Endothelial cell of umbilical vein (primary cell): ENCODE data around the gene ANKRD33. TPM values are rescaled to one million over a fixed set of nuclear protein-coding genes. Genes with fewer than 3 reads are reported as not detected.

Experiments used
- BruUV-seq: library from RNA; stranded (reverse); fragments of 400-500 nt; replicated peaks from 2 replicates; lab custom pipeline; 2021; lab: Mats Ljungman, UMichigan
- CTCF ChIA-PET: fragments of 300-600, 350-600 bp; sonication (Branson Sonifier 250); formaldehyde crosslinking; loops from one replicate; lab custom pipeline; 2021; ENCODE audit warnings: antibody characterized with exemption, inconsistent platforms; lab: Charles Lee
- POLR2A ChIA-PET: fragments of 300-600, 350-600 bp; sonication (Branson Sonifier 250); formaldehyde crosslinking; loops from one replicate; lab custom pipeline; 2021; ENCODE audit warnings: antibody characterized with exemption, inconsistent platforms; lab: Charles Lee
- DNase-seq: peaks from one replicate; pipeline ENCODE4 v3.0.0-alpha.2; 2011; ENCODE audit warnings: low read depth, low spot score
- FAIRE-seq: peaks from 2 replicates; lab custom pipeline; 2011; peaks lifted over from hg19 to GRCh38; lab: Jason Lieb, UNC
- H2AFZ ChIP-seq: 2 replicates; pipeline ENCODE4 v1.6.0; 2012; ENCODE audit warnings: low read depth, low read length, control low read depth, inconsistent platforms
- H3K27ac ChIP-seq: 2 replicates; pipeline ENCODE4 v1.5.1; 2011; ENCODE audit warnings: low read depth, mild to moderate bottlenecking, control low read depth, low read length, moderate library complexity; ENCODE audit not compliant: insufficient read depth
- H3K27me3 ChIP-seq, 2 experiments: 2 replicates each; pipeline versions ENCODE4 v1.6.0 to v1.6.1; 2011; ENCODE audit warnings: low read length in 2 of 2, mixed read lengths in 1 of 2; ENCODE audit not compliant: control insufficient read depth in 2 of 2, insufficient read depth in 2 of 2
- H3K36me3 ChIP-seq, 2 experiments: 2 replicates in 1 of 2; 3 replicates in 1 of 2; pipeline ENCODE4 v1.5.1; 2011; ENCODE audit warnings: low read length in 2 of 2, mild to moderate bottlenecking in 1 of 2, moderate library complexity in 1 of 2; ENCODE audit not compliant: control insufficient read depth in 2 of 2, insufficient read depth in 2 of 2; ENCODE audit errors: extremely low read depth in 1 of 2
- H3K4me1 ChIP-seq: 3 replicates; pipeline ENCODE4 v1.5.1; 2011; ENCODE audit warnings: mild to moderate bottlenecking, low read length; ENCODE audit not compliant: control insufficient read depth, insufficient read depth; ENCODE audit errors: extremely low read depth
- H3K4me2 ChIP-seq: 2 replicates; pipeline ENCODE4 v1.6.1; 2011; ENCODE audit warnings: low read length, control low read depth, mixed read lengths; ENCODE audit not compliant: insufficient read depth
- H3K4me3 ChIP-seq, 3 experiments: fragments of 200-600 bp in 1 of 3; sonication (generic), shearing (Covaris generic) in 1 of 3; replicated peaks in 1 of 3; 2 replicates each; pipeline ENCODE4 v1.5.1; 2011 to 2016; ENCODE audit warnings: control low read depth in 3 of 3, low read length in 3 of 3, mild to moderate bottlenecking in 2 of 3, inconsistent platforms in 1 of 3, low read depth in 1 of 3, moderate library complexity in 1 of 3; ENCODE audit not compliant: insufficient read depth in 1 of 3
- H3K79me2 ChIP-seq: 2 replicates; pipeline ENCODE4 v1.6.0; 2012; ENCODE audit warnings: low read length, inconsistent platforms; ENCODE audit not compliant: control insufficient read depth, insufficient read depth
- H3K9ac ChIP-seq: replicated peaks from 2 replicates; pipeline ENCODE3; 2011; ENCODE audit warnings: low read length, control low read depth; ENCODE audit not compliant: insufficient read depth; ENCODE audit errors: extremely low read depth
- H3K9me1 ChIP-seq: replicated peaks from 3 replicates; pipeline ENCODE4 v1.6.0; 2011; ENCODE audit warnings: mild to moderate bottlenecking, low read length; ENCODE audit not compliant: control insufficient read depth, insufficient read depth; ENCODE audit errors: extremely low read depth
- H3K9me3 ChIP-seq: replicated peaks from 2 replicates; pipeline ENCODE4 v1.5.1; 2012; ENCODE audit warnings: low read length, inconsistent platforms; ENCODE audit not compliant: control insufficient read depth, insufficient read depth
- H4K20me1 ChIP-seq: replicated peaks from 2 replicates; pipeline ENCODE3; 2011; ENCODE audit warnings: mild to moderate bottlenecking, low read length; ENCODE audit not compliant: control insufficient read depth, insufficient read depth; ENCODE audit errors: extremely low read depth
- CTCF ChIP-seq, 2 donors: IDR thresholded peaks; 1 replicate in 1 of 2; 2 replicates in 1 of 2; pipeline ENCODE4 v1.5.1; 2011; ENCODE audit warnings: low read length in 2 of 2, mild to moderate bottlenecking in 2 of 2, moderate library complexity in 2 of 2, control low read depth in 1 of 2, inconsistent platforms in 1 of 2, low read depth in 1 of 2; ENCODE audit not compliant: insufficient read depth in 1 of 2; ENCODE audit errors: extremely low read depth in 1 of 2
- EZH2 ChIP-seq: IDR thresholded peaks from 2 replicates; pipeline ENCODE4 v1.6.1; 2012; ENCODE audit warnings: borderline replicate concordance, low read depth, mild to moderate bottlenecking, moderate library complexity, low read length, inconsistent platforms; ENCODE audit not compliant: severe bottlenecking
- FOS ChIP-seq: IDR thresholded peaks from 2 replicates; pipeline ENCODE4 v1.6.1; 2011; ENCODE audit warnings: mild to moderate bottlenecking, low read length, moderate library complexity, borderline replicate concordance; ENCODE audit not compliant: insufficient read depth
- GATA2 ChIP-seq: IDR thresholded peaks from 2 replicates; pipeline ENCODE4 v1.7.0; 2011; ENCODE audit warnings: low read depth, mild to moderate bottlenecking, moderate library complexity, mixed read lengths, low read length; ENCODE audit not compliant: insufficient read length, insufficient read depth
- JUN ChIP-seq: IDR thresholded peaks from 2 replicates; pipeline ENCODE4 v1.6.1; 2011; ENCODE audit warnings: borderline replicate concordance, low read depth; ENCODE audit not compliant: insufficient read length, insufficient read depth
- MAX ChIP-seq: IDR thresholded peaks from 2 replicates; pipeline ENCODE4 v1.6.1; 2011; ENCODE audit not compliant: insufficient read depth, insufficient read length
- MYC ChIP-seq: IDR thresholded peaks from one replicate; pipeline ENCODE4 v1.6.1; 2011; ENCODE audit warnings: mild to moderate bottlenecking, low read depth, low read length
- POLR2A ChIP-seq: IDR thresholded peaks from 2 replicates; pipeline ENCODE4 v1.6.1; 2012; ENCODE audit warnings: low read depth, mild to moderate bottlenecking, control low read depth, low read length
- POLR2AphosphoS5 ChIP-seq: IDR thresholded peaks from 2 replicates; pipeline ENCODE4 v1.6.1; 2012; ENCODE audit warnings: low read depth, mild to moderate bottlenecking, control low read depth, low read length, moderate library complexity; ENCODE audit not compliant: insufficient read depth
- dilution Hi-C: fragments of 300-500 bp; cut with MboI; formaldehyde crosslinking; loops from one replicate; pipeline ENCODE4 v1.15.0; 2019; ENCODE audit warnings: low sequenced_read_pairs; ENCODE audit not compliant: extremely low pct_ligation_motif_present
- intact Hi-C: fragments of 100-400 bp; cut with micrococcal nuclease; formaldehyde crosslinking; loops from one replicate; pipeline ENCODE4 v1.10.0; 2022
- polyA plus RNA-seq, 4 experiments: library from polyadenylated mRNA; depleted of rRNA in 3 of 4; stranded (reverse) in 3 of 4; unstranded in 1 of 4; fragments of >200 nt; gene quantifications; 2 replicates each; pipeline versions ENCODE4 v1.2.1 to v1.2.3, GENCODE V29; 2011 to 2012; ENCODE audit warnings: missing spikeins in 1 of 4
- total RNA-seq: library from RNA; stranded (reverse); gene quantifications from 2 replicates; pipeline ENCODE4 v1.2.3, GENCODE V29; 2021

The ANKRD33 gene
- total and polyA plus RNA-seq, 2 donors (not counting 3 experiments of a cell fraction or from before 2014, with no cell fraction given): 0.80 to 1.2 TPM

DNA sequence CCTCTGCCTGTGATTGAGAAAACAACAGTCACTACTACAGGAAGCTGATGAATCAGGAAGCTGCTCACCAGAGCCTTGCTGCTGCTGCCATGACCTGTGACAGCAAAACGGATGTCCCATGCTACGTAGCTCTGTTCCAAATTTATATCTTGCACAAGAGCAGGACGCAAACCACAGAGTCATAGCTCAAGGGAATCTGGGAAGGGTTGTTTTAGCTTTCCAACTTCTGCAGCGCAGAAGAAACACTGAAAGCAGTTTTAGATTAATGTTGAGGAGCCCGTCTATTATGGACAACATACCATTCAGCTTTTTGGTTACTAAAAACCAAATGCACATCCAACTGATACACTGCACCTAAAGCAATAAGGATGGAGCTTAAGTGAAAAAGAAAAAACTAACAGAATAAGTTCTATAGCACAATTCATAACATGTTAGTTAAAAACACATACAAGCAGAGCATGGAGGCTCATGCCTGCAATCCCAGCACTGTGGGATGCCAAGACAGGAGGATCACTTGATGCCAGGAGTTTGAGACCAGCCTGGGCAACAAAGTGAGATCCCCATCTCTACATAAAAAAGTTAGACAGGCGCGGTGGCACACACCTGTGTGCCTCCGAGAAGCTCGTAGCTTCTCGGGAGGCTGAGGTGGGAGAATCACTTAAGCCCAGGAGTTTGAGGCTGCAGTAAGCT, 1.7 kb upstream of the ANKRD33 start:
- Histone ChIP-seq H4K20me1 (no peaks in the 10 kb centered on the region), H3K27ac (peak overlapping the region; percentile 89), H3K9ac (peak overlapping the region; percentile 42), H3K36me3 (no peaks in the 10 kb centered on the region), H3K4me2 (peak overlapping the region; percentile 52), H3K9me3 (peaks cover 2% of the 10 kb centered on the region), H3K4me1 (peaks cover 41% of the 10 kb centered on the region), H3K79me2 (no peaks in the 10 kb centered on the region), H3K4me3 (peak overlapping the region in 1 of 3 experiments; percentile 7), H3K9me1 (no peaks in the 10 kb centered on the region), H3K27me3 (no peaks in the 10 kb centered on the region), H2AFZ (no peak overlapping the region)
- intact Hi-C loops (loop anchor here (5.0 kb wide), 1 partner anchor 144 kb away; no protein-coding TSS in a partner anchor), dilution Hi-C loops (no loop called here)
- DNase-seq: peak; percentile 98
- BruUV-seq: TSS peak; percentile 95
- peak; percentile 100 for FAIRE-seq
- CTCF ChIA-PET: interaction anchor here (0.7 to 6.5 kb wide), 18 partner anchors 9 to 465 kb away, joined by 3 to 55 read pairs (median 5); no protein-coding TSS in a partner anchor
- peak; percentile 96 for TF ChIP-seq JUN
- TF ChIP-seq CTCF (IDR thresholded peaks at IDR 0.05; ENCODE audit: extremely low read depth in 1 of 2, insufficient read depth in 1 of 2, low read depth in 1 of 2, low read length in 2 of 2): no peak
- peak; percentile 96 for TF ChIP-seq FOS
- no peak for TF ChIP-seq EZH2
- peak; percentile 10 for TF ChIP-seq MYC
- peak; percentile 97 for TF ChIP-seq POLR2AphosphoS5
- peak; percentile 38 for TF ChIP-seq MAX
- peak; percentile 64 for TF ChIP-seq GATA2
- TF ChIP-seq POLR2A: peak; percentile 76
- POLR2A ChIA-PET: interaction anchor here (0.8 to 1.6 kb wide), 7 partner anchors 9 to 121 kb away, joined by 3 to 8 read pairs (median 5); partner anchors contain the start of genes ACVRL1 and TAMALIN
